HepG2 (cell line): ENCODE data around the gene LGALS8.

Source experiments
- FOXM1 ChIP-seq: sonication (generic); formaldehyde crosslinking; IDR thresholded peaks from 2 replicates; pipeline ENCODE4 v1.5.0; 2020; ENCODE audit warnings: missing genetic modification reagents
- HOXA7 ChIP-seq: sonication (generic); formaldehyde crosslinking; IDR thresholded peaks from 2 replicates; pipeline ENCODE4 v1.8.1; 2022; ENCODE audit warnings: mild to moderate bottlenecking, missing genetic modification reagents, moderate library complexity
- SMAD3 ChIP-seq: sonication (generic); formaldehyde crosslinking; IDR thresholded peaks from 2 replicates; pipeline ENCODE4 v1.4.0; 2020; ENCODE audit warnings: missing genetic modification reagents
- SRSF1 ChIP-seq: fragments of 200-400 bp; formaldehyde crosslinking; optimal IDR thresholded peaks from 2 replicates; pipeline ENCODE3; 2017; ENCODE audit warnings: mild to moderate bottlenecking, low read depth, low read length, moderate library complexity

DNA sequence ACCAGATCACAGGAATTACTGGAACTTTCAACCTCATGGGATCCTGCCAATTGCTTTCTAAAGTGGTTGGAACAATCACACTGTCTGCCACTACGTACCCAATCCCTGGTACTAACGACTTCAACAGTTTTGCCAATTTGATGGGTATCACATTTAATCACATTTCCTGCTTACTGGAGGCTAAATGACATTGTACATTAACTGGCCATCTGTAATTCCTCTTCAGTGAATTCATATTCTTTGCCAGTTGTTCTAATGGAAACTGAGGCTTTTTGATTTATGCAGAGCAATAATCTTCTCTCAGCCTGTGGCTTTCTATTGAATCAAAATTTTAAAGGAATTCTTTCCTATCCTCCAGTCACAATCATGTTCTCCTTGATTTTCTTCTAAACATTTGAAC is 38.2 kb downstream of the LGALS8 start:
- TF ChIP-seq FOXM1 (CRISPR knock-in tag) = no peak
- TF ChIP-seq HOXA7 (CRISPR knock-in tag) = no peak
- TF ChIP-seq SRSF1 = no peak
- TF ChIP-seq SMAD3 = no peak
